ENCODE results near the gene NDST1. TPM values are rescaled to one million over a fixed set of nuclear protein-coding genes. Genes with fewer than 3 reads are reported as not detected.

The NDST1 gene
- polyA plus RNA-seq, 2 of the 4 experiments (the other 2 are of a cell fraction), result 24.4 to 50.8 TPM

- 54% methylated on average over 10 of the region's 10 CpGs for WGBS (ENCODE audit: missing lambda C conversion rate)
- no peaks in the 10 kb centered on the region for H3K9me3 ChIP-seq
- 0 out of 3 replicates have a peak, but pooled peaks have one; percentile 6 for TF ChIP-seq BCL3 (IDR thresholded peaks at IDR 0.05)
- TF ChIP-seq SMC3 (IDR thresholded peaks at IDR 0.05), result peak; percentile 47; the same call in 2 of the 3 replicates
- no peak for TF ChIP-seq HEYL (CRISPR knock-in tag; IDR thresholded peaks at IDR 0.05)
- TF ChIP-seq REST (IDR thresholded peaks at IDR 0.05), result no peak
- no peak for TF ChIP-seq NR3C1 (IDR thresholded peaks at IDR 0.05)
- no peak for TF ChIP-seq FOSB (CRISPR knock-in tag; IDR thresholded peaks at IDR 0.05)
- peak; percentile 80 for TF ChIP-seq CHD4 (IDR thresholded peaks at IDR 0.05; ENCODE audit: borderline replicate concordance)
- peak; percentile 21; the same call in 2 of the 3 replicates for TF ChIP-seq CTCF (IDR thresholded peaks at IDR 0.05)
- TF ChIP-seq E2F6 (IDR thresholded peaks at IDR 0.05; ENCODE audit: borderline replicate concordance, low read depth), result no peak
- peak; percentile 41 to 42; a peak in 4 of 5 replicates for TF ChIP-seq RAD21 (conservative IDR thresholded peaks at IDR 0.05 in 1 of 2, IDR thresholded peaks at IDR 0.05 in 1 of 2)
- peak in 1 of 2 experiments; percentile 62; a peak in 2 of 4 replicates for TF ChIP-seq CEBPB (IDR thresholded peaks at IDR 0.05)
- peak overlapping the region; percentile 87 for H3K4me3 ChIP-seq
- H3K4me1 ChIP-seq, result peaks cover 61% of the 10 kb centered on the region
- peak; percentile 54 to 56 for DNase-seq (ENCODE audit: low read depth in 1 of 2, low spot score in 1 of 2)
- CTCF ChIA-PET, result interaction anchor here (0.6 to 33.5 kb wide), 9 partner anchors 9 to 161 kb away, joined by 3 to 439 read pairs (median 5); partner anchors contain the start of gene NDST1
- peak overlapping the region; percentile 98 to 100 for H3K27ac ChIP-seq
- peak overlapping the region; percentile 67 for H3K4me2 ChIP-seq
- FAIRE-seq, result no peak
- POLR2A ChIA-PET, result interaction anchor here (1.1 kb wide), 1 partner anchor 14 kb away, joined by 10 read pairs; no protein-coding TSS in a partner anchor
- peak in 1 of 2 experiments; percentile 33; a peak in 3 of 6 replicates for ATAC-seq
Measured at GRCh38 chr5:150487199-150488061, 20.5 kb upstream of the NDST1 start.

GRCh38 chr5:150488519-150489359, 19.2 kb upstream of the NDST1 start:
- DNase-seq (ENCODE audit: low read depth in 1 of 2, low spot score in 1 of 2) (no peak), FAIRE-seq (no peak), ATAC-seq (no peak)
- Histone ChIP-seq H3K9me3 (no peaks in the 10 kb centered on the region), H3K4me3 (no peak overlapping the region), H3K4me2 (peak overlapping the region; percentile 67), H3K4me1 (peaks cover 74% of the 10 kb centered on the region), H3K27ac (peak overlapping the region; percentile 98 to 100; a peak in 4 of 6 replicates)
- ChIA-PET CTCF (interaction anchor here (1.0 to 33.5 kb wide), 9 partner anchors 8 to 53 kb away, joined by 4 to 439 read pairs (median 10); partner anchors contain the start of gene NDST1), POLR2A (no interaction called here)
- 85% methylated on average over 11 of the region's 11 CpGs for WGBS (ENCODE audit: missing lambda C conversion rate)
- TF ChIP-seq FOSL2 (IDR thresholded peaks at IDR 0.05) (no peak), FOSL2 (CRISPR knock-in tag; IDR thresholded peaks at IDR 0.05) (no peak), RARB (CRISPR knock-in tag; IDR thresholded peaks at IDR 0.05) (no peak), NFE2L2 (conservative IDR thresholded peaks at IDR 0.05; ENCODE audit: low read length) (no peak), BCL3 (IDR thresholded peaks at IDR 0.05) (no peak), MAFK (IDR thresholded peaks at IDR 0.05; ENCODE audit: partially characterized antibody) (no peak), E2F6 (IDR thresholded peaks at IDR 0.05; ENCODE audit: borderline replicate concordance, low read depth) (no peak), HOXA7 (CRISPR knock-in tag; IDR thresholded peaks at IDR 0.05) (no peak), HOXB5 (CRISPR knock-in tag; IDR thresholded peaks at IDR 0.05) (no peak), MYC (IDR thresholded peaks at IDR 0.05; ENCODE audit: borderline replicate concordance, low read length) (no peak), PBX3 (IDR thresholded peaks at IDR 0.05) (no peak), EHF (CRISPR knock-in tag; IDR thresholded peaks at IDR 0.05) (no peak), RFX5 (IDR thresholded peaks at IDR 0.05) (no peak)
